SK-N-MC (cell line): ENCODE results near the gene SMYD3.

Source experiments
- EZH2 ChIP-seq: fragments of 200-600 bp; sonication (generic); IDR thresholded peaks from one replicate; pipeline ENCODE4 v1.6.1; 2017; ENCODE audit warnings: antibody characterized with exemption
- FOXP2 ChIP-seq: optimal IDR thresholded peaks from 2 replicates; pipeline ENCODE3; 2011; ENCODE audit warnings: mild to moderate bottlenecking, moderate library complexity; ENCODE audit not compliant: insufficient read depth; ENCODE audit errors: extremely low read length, control extremely low read depth
- POLR2AphosphoS5 ChIP-seq: IDR thresholded peaks from 2 replicates; pipeline ENCODE4 v1.6.1; 2012; ENCODE audit warnings: mild to moderate bottlenecking, low read depth, low read length, borderline replicate concordance

DNA sequence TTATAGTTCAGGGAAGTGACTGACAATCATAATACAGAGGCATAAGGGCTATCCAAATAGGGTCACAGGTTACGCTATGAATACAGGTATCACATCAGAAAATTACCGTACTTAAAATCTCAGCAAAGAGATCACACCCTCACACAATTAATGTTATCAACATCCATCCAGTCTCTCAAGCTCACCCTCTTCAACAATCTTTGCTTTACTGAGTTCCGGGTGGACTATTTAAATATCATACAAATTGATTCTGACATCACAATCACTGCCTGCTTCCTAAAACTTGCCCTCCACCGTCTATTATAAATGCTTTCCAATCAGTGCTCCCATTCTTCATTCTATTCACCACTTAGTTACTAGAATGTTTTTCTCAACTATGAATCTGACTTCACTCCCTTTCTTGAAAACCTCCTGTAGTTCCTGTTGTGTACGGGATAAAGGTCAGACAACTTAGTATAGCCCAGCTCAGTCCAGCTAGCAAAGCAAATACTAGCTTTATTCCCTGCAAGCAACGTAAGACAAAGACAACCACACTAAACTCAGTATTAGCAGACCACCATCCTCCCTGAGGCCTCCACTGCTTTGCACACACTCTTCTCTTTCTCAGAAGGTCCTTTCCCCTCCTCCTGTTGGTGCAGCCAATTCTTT is 398.7 kb downstream of the SMYD3 start:
- no peak for TF ChIP-seq EZH2
- TF ChIP-seq POLR2AphosphoS5, result no peak
- TF ChIP-seq FOXP2, result no peak
